Measurements from ENCODE around the gene NEURL1B. TPM values are rescaled to one million over a fixed set of nuclear protein-coding genes. Genes with fewer than 3 reads are reported as not detected.

NEURL1B gene
- total RNA-seq, 2 experiments from 2014 or later = 0.32 to 0.57 TPM

GRCh38 chr5:172735141-172735831 is 94.2 kb downstream of the NEURL1B start:
- no peak overlapping the region for H2AFZ ChIP-seq (ENCODE audit: low read length)
- no peaks in the 10 kb centered on the region for H4K20me1 ChIP-seq (ENCODE audit: insufficient read depth, low read length)
- H3K27ac ChIP-seq (ENCODE audit: low read depth, low read length, poor library complexity, severe bottlenecking) = no peak overlapping the region
- no peak overlapping the region for H3K4me2 ChIP-seq (ENCODE audit: low read length)
- no peaks in the 10 kb centered on the region for H3K79me2 ChIP-seq (ENCODE audit: insufficient read depth, low read depth, low read length)
- H3K36me3 ChIP-seq (ENCODE audit: insufficient read depth, low read length) = no peaks in the 10 kb centered on the region
- H3K9me3 ChIP-seq (ENCODE audit: low read length) = no peaks in the 10 kb centered on the region
- no peak overlapping the region for H3K4me3 ChIP-seq (ENCODE audit: low read depth, low read length, poor library complexity, severe bottlenecking)
- no peaks in the 10 kb centered on the region for H3K4me1 ChIP-seq (ENCODE audit: insufficient read depth, low read length, poor library complexity, severe bottlenecking)
- no TSS peak for BruUV-seq (replicated peaks)
- H3K9me2 ChIP-seq (ENCODE audit: insufficient read depth, low read length) = no peaks in the 10 kb centered on the region
- no peak for DNase-seq (ENCODE audit: low spot score)
- intact Hi-C loops (cut with micrococcal nuclease; ENCODE audit: unreplicated experiment) = no loop called here
- TF ChIP-seq EZH2phosphoT487 (IDR thresholded peaks at IDR 0.05; ENCODE audit: borderline replicate concordance, low read depth, low read length) (no peak), CTCF (conservative IDR thresholded peaks at IDR 0.05; ENCODE audit: low read length) (no peak)
- CTCF ChIA-PET (ENCODE audit: unreplicated experiment) = interaction anchor here (0.6 kb wide), 1 partner anchor 47 kb away, joined by 5 read pairs; no protein-coding TSS in a partner anchor
- POLR2A ChIA-PET = no interaction called here

GRCh38 chr5:172736508-172737135 is 95.6 kb downstream of the NEURL1B start:
- ChIA-PET CTCF (ENCODE audit: unreplicated experiment) (no interaction called here), POLR2A (no interaction called here)
- H3K9me3 ChIP-seq (ENCODE audit: low read length) = no peaks in the 10 kb centered on the region
- intact Hi-C loops (cut with micrococcal nuclease; ENCODE audit: unreplicated experiment) = no loop called here
- no peaks in the 10 kb centered on the region for H3K36me3 ChIP-seq (ENCODE audit: insufficient read depth, low read length)
- no peaks in the 10 kb centered on the region for H3K79me2 ChIP-seq (ENCODE audit: insufficient read depth, low read depth, low read length)
- TF ChIP-seq EZH2phosphoT487 (IDR thresholded peaks at IDR 0.05; ENCODE audit: borderline replicate concordance, low read depth, low read length) (no peak), CTCF (conservative IDR thresholded peaks at IDR 0.05; ENCODE audit: low read length) (no peak)
- no peak overlapping the region for H3K4me3 ChIP-seq (ENCODE audit: low read depth, low read length, poor library complexity, severe bottlenecking)
- no peaks in the 10 kb centered on the region for H4K20me1 ChIP-seq (ENCODE audit: insufficient read depth, low read length)
- no peaks in the 10 kb centered on the region for H3K4me1 ChIP-seq (ENCODE audit: insufficient read depth, low read length, poor library complexity, severe bottlenecking)
- no peak overlapping the region for H3K27ac ChIP-seq (ENCODE audit: low read depth, low read length, poor library complexity, severe bottlenecking)
- H3K4me2 ChIP-seq (ENCODE audit: low read length) = no peak overlapping the region
- no peak for DNase-seq (ENCODE audit: low spot score)
- BruUV-seq (replicated peaks) = no TSS peak
- no peaks in the 10 kb centered on the region for H3K9me2 ChIP-seq (ENCODE audit: insufficient read depth, low read length)
- no peak overlapping the region for H2AFZ ChIP-seq (ENCODE audit: low read length)

- no peaks in the 10 kb centered on the region for H3K36me3 ChIP-seq (ENCODE audit: insufficient read depth, low read length)
- H3K4me3 ChIP-seq (ENCODE audit: low read depth, low read length, poor library complexity, severe bottlenecking) = no peak overlapping the region
- no peaks in the 10 kb centered on the region for H4K20me1 ChIP-seq (ENCODE audit: insufficient read depth, low read length)
- no peak overlapping the region for H3K27ac ChIP-seq (ENCODE audit: low read depth, low read length, poor library complexity, severe bottlenecking)
- H3K4me1 ChIP-seq (ENCODE audit: insufficient read depth, low read length, poor library complexity, severe bottlenecking) = peaks cover 7% of the 10 kb centered on the region
- BruUV-seq (replicated peaks) = no TSS peak
- intact Hi-C loops (cut with micrococcal nuclease; ENCODE audit: unreplicated experiment) = no loop called here
- no peak for DNase-seq (ENCODE audit: low spot score)
- no peaks in the 10 kb centered on the region for H3K9me3 ChIP-seq (ENCODE audit: low read length)
- H3K9me2 ChIP-seq (ENCODE audit: insufficient read depth, low read length) = no peaks in the 10 kb centered on the region
- H3K4me2 ChIP-seq (ENCODE audit: low read length) = no peak overlapping the region
- no peak overlapping the region for H2AFZ ChIP-seq (ENCODE audit: low read length)
- no peak for TF ChIP-seq EZH2phosphoT487 (IDR thresholded peaks at IDR 0.05; ENCODE audit: borderline replicate concordance, low read depth, low read length)
- no peak for TF ChIP-seq CTCF (conservative IDR thresholded peaks at IDR 0.05; ENCODE audit: low read length)
- H3K79me2 ChIP-seq (ENCODE audit: insufficient read depth, low read depth, low read length) = no peaks in the 10 kb centered on the region
- CTCF ChIA-PET (ENCODE audit: unreplicated experiment) = no interaction called here
- POLR2A ChIA-PET = no interaction called here
Observed at GRCh38 chr5:172739375-172739774, 98.3 kb downstream of the NEURL1B start.
